ENCODE results near the gene DLL1.
"Not testable (repeated sequence)": the region's sequence is repeated elsewhere in the genome, so short reads cannot be mapped to it uniquely, and the experiment has no call there.

The DLL1 gene

GRCh38 chr6:170290296-170291128 is at the start of gene DLL1:
TSS of gene DLL1 (minus strand) at chr6:170291078. CDS start at chr6:170290139, 939 bp downstream.
- Histone ChIP-seq H4K20me1 (ENCODE audit: insufficient read depth, low read length) (peaks cover 46% of the 10 kb centered on the region), H3K4me3 (ENCODE audit: low read depth in 1 of 2, low read length in 2 of 2) (peak within 1 kb of the TSS; percentile 59 to 71; a peak in 3 of 4 replicates), H3K4me2 (ENCODE audit: insufficient read depth, low read length) (peak within 1 kb of the TSS; percentile 93), H3K27me3 (ENCODE audit: insufficient read depth, low read length, poor library complexity) (peaks cover 69% of the 10 kb centered on the region), H2AFZ (ENCODE audit: low read depth, low read length) (peak within 1 kb of the TSS; percentile 76), H3K27ac (ENCODE audit: low read length) (no peak within 1 kb of the TSS), H3K79me2 (ENCODE audit: insufficient read depth, low read length) (no peaks in the 10 kb centered on the region), H3K9me3 (ENCODE audit: insufficient read depth, low read length, severe bottlenecking) (no peaks in the 10 kb centered on the region), H3K4me1 (ENCODE audit: insufficient read depth, low read length) (peaks cover 31% of the 10 kb centered on the region), H3K36me3 (ENCODE audit: insufficient read depth, low read length) (no peaks in the 10 kb centered on the region), H3K9ac (ENCODE audit: low read depth, low read length) (peak within 1 kb of the TSS; percentile 54)
- ATAC-seq (ENCODE audit: insufficient read depth, low read depth), result peak; percentile 61
- DNase-seq, result peak; percentile 60
- no peak for TF ChIP-seq CTCF (IDR thresholded peaks at IDR 0.05; ENCODE audit: borderline replicate concordance, extremely low read depth, low read length, poor library complexity, severe bottlenecking)
- peak; percentile 99 for TF ChIP-seq EZH2 (IDR thresholded peaks at IDR 0.05; ENCODE audit: borderline replicate concordance, low read depth, low read length, severe bottlenecking)

- not testable (repeated sequence) for DNase-seq; H3K27me3 ChIP-seq (ENCODE audit: insufficient read depth, low read length, poor library complexity); H3K9ac ChIP-seq (ENCODE audit: low read depth, low read length); H3K27ac ChIP-seq (ENCODE audit: low read length); H3K4me3 ChIP-seq (ENCODE audit: low read depth in 1 of 2, low read length in 2 of 2); ATAC-seq (ENCODE audit: insufficient read depth, low read depth); H2AFZ ChIP-seq (ENCODE audit: low read depth, low read length); H3K9me3 ChIP-seq (ENCODE audit: insufficient read depth, low read length, severe bottlenecking); H3K4me2 ChIP-seq (ENCODE audit: insufficient read depth, low read length); H4K20me1 ChIP-seq (ENCODE audit: insufficient read depth, low read length); H3K4me1 ChIP-seq (ENCODE audit: insufficient read depth, low read length)
- H3K36me3 ChIP-seq (ENCODE audit: insufficient read depth, low read length), result peaks cover 40% of the 10 kb centered on the region
- H3K79me2 ChIP-seq (ENCODE audit: insufficient read depth, low read length), result peaks cover 13% of the 10 kb centered on the region; the same call in 1 of the 2 replicates
Observed at GRCh38 chr6:170335199-170335598, 44.3 kb upstream of the DLL1 start.

GRCh38 chr6:170329321-170329720 is 38.4 kb upstream of the DLL1 start:
- Histone ChIP-seq H3K4me1 (ENCODE audit: insufficient read depth, low read length) (no peaks in the 10 kb centered on the region), H2AFZ (ENCODE audit: low read depth, low read length) (no peak overlapping the region), H3K9ac (ENCODE audit: low read depth, low read length) (no peak overlapping the region), H3K9me3 (ENCODE audit: insufficient read depth, low read length, severe bottlenecking) (no peaks in the 10 kb centered on the region), H3K4me2 (ENCODE audit: insufficient read depth, low read length) (no peak overlapping the region), H3K27me3 (ENCODE audit: insufficient read depth, low read length, poor library complexity) (no peaks in the 10 kb centered on the region), H3K4me3 (ENCODE audit: low read depth in 1 of 2, low read length in 2 of 2) (no peak overlapping the region), H3K36me3 (ENCODE audit: insufficient read depth, low read length) (peaks cover 67% of the 10 kb centered on the region), H3K27ac (ENCODE audit: low read length) (no peak overlapping the region), H4K20me1 (ENCODE audit: insufficient read depth, low read length) (peaks cover 3% of the 10 kb centered on the region; the same call in 1 of the 2 replicates), H3K79me2 (ENCODE audit: insufficient read depth, low read length) (peaks cover 4% of the 10 kb centered on the region; the same call in 1 of the 2 replicates)
- TF ChIP-seq CTCF (IDR thresholded peaks at IDR 0.05; ENCODE audit: borderline replicate concordance, extremely low read depth, low read length, poor library complexity, severe bottlenecking), result no peak
- no peak for TF ChIP-seq EZH2 (IDR thresholded peaks at IDR 0.05; ENCODE audit: borderline replicate concordance, low read depth, low read length, severe bottlenecking)
- ATAC-seq (ENCODE audit: insufficient read depth, low read depth) (no peak), DNase-seq (no peak)

- TF ChIP-seq EZH2 (IDR thresholded peaks at IDR 0.05; ENCODE audit: borderline replicate concordance, low read depth, low read length, severe bottlenecking) (no peak), CTCF (IDR thresholded peaks at IDR 0.05; ENCODE audit: borderline replicate concordance, extremely low read depth, low read length, poor library complexity, severe bottlenecking) (no peak)
- H3K27me3 ChIP-seq (ENCODE audit: insufficient read depth, low read length, poor library complexity), result no peaks in the 10 kb centered on the region
- no peaks in the 10 kb centered on the region for H3K9me3 ChIP-seq (ENCODE audit: insufficient read depth, low read length, severe bottlenecking)
- no peak overlapping the region for H3K4me2 ChIP-seq (ENCODE audit: insufficient read depth, low read length)
- no peak overlapping the region for H3K27ac ChIP-seq (ENCODE audit: low read length)
- no peak overlapping the region for H3K4me3 ChIP-seq (ENCODE audit: low read depth in 1 of 2, low read length in 2 of 2)
- H3K79me2 ChIP-seq (ENCODE audit: insufficient read depth, low read length), result peaks cover 48% of the 10 kb centered on the region
- H4K20me1 ChIP-seq (ENCODE audit: insufficient read depth, low read length), result peaks cover 23% of the 10 kb centered on the region
- no peaks in the 10 kb centered on the region for H3K4me1 ChIP-seq (ENCODE audit: insufficient read depth, low read length)
- DNase-seq (no peak), ATAC-seq (ENCODE audit: insufficient read depth, low read depth) (no peak)
- H3K9ac ChIP-seq (ENCODE audit: low read depth, low read length), result no peak overlapping the region
- no peak overlapping the region for H2AFZ ChIP-seq (ENCODE audit: low read depth, low read length)
- H3K36me3 ChIP-seq (ENCODE audit: insufficient read depth, low read length), result peaks cover 35% of the 10 kb centered on the region
Observed at GRCh38 chr6:170317718-170318117, 26.8 kb upstream of the DLL1 start.

Data from DND-41 (cell line).